GM13976 (cell line): Measurements from ENCODE around the gene C10orf71.

ENCODE experiments used
- DNase-seq: peaks from one replicate; pipeline ENCODE4 v3.0.0; 2012; ENCODE audit warnings: low spot score
- CTCF ChIP-seq: IDR thresholded peaks from 2 replicates; pipeline ENCODE4 v1.5.1; 2012; ENCODE audit warnings: borderline replicate concordance, mild to moderate bottlenecking; ENCODE audit not compliant: insufficient read depth; ENCODE audit errors: extremely low read depth, missing control alignments, control extremely low read depth
- in situ Hi-C: fragments of 300-500 bp; cut with MboI; formaldehyde crosslinking; loops from one replicate; pipeline ENCODE4 v1.12.0; 2022; ENCODE audit warnings: low sequenced_read_pairs, mixed read lengths, inconsistent platforms; ENCODE audit not compliant: unreplicated experiment

Gene C10orf71

GRCh38 chr10:49296382-49296781, 2.6 kb upstream of the C10orf71 start:
- in situ Hi-C loops = no loop called here
- no peak for DNase-seq

GRCh38 chr10:49296836-49297235, 2.1 kb upstream of the C10orf71 start:
- DNase-seq = no peak
- no peak for TF ChIP-seq CTCF
- in situ Hi-C loops = no loop called here

More at GRCh38 chr10:49296382-49296781, 2.6 kb upstream of the C10orf71 start:
- no peak for TF ChIP-seq CTCF

GRCh38 chr10:49297818-49298670, 926 bp upstream of the C10orf71 start:
- in situ Hi-C loops = no loop called here
- no peak for TF ChIP-seq CTCF
- DNase-seq = no peak

- in situ Hi-C loops = no loop called here
- DNase-seq = no peak
- no peak for TF ChIP-seq CTCF
Measured at GRCh38 chr10:49298671-49298982, 343 bp upstream of the C10orf71 start.

- TF ChIP-seq CTCF = no peak
- peak; percentile 46 for DNase-seq
- in situ Hi-C loops = no loop called here
Measured at GRCh38 chr10:49299816-49300139, 808 bp downstream of the C10orf71 start.

- no peak for TF ChIP-seq CTCF
- no peak for DNase-seq
- in situ Hi-C loops = no loop called here
Measured at GRCh38 chr10:49300140-49300974, 1.4 kb downstream of the C10orf71 start.
